Right atrium auricular region (tissue), 2 donors: Measurements from ENCODE around the gene NAA30. TPM values are rescaled to one million over a fixed set of nuclear protein-coding genes. Genes with fewer than 3 reads are reported as not detected.

Experiments
- DNase-seq: peaks from one replicate; pipeline ENCODE4 v3.0.0-alpha.2; 2019; ENCODE audit warnings: low spot score
- H3K27ac ChIP-seq, 2 donors: fragments of 200-600 bp; sonication (generic); 1 replicate in 1 of 2; 2 replicates in 1 of 2; pipeline ENCODE4 v1.5.1; 2016 to 2019
- H3K27me3 ChIP-seq, 2 donors: fragments of 200-600 bp; sonication (generic); one replicate each; pipeline versions ENCODE4 v1.5.1 to v1.6.0; 2017 to 2019
- H3K36me3 ChIP-seq: fragments of 200-600 bp; sonication (generic); one replicate; pipeline ENCODE4 v1.5.1; 2016
- H3K4me1 ChIP-seq, 2 donors: fragments of 200-600 bp; sonication (generic); one replicate each; pipeline versions ENCODE4 v1.5.1 to v1.6.0; 2017 to 2019
- H3K4me3 ChIP-seq, 2 donors: fragments of 200-600 bp; sonication (generic); 1 replicate in 1 of 2; 2 replicates in 1 of 2; pipeline ENCODE4 v1.5.1; 2017 to 2019; ENCODE audit warnings: mild to moderate bottlenecking in 1 of 2, moderate library complexity in 1 of 2
- H3K9me3 ChIP-seq, 2 donors: fragments of 200-600 bp; sonication (generic); one replicate each; pipeline ENCODE4 v1.5.1; 2019
- CTCF ChIP-seq, 2 donors: fragments of 200-600 bp; sonication (generic); IDR thresholded peaks; one replicate each; pipeline ENCODE4 v1.5.1; 2019; ENCODE audit warnings: antibody characterized with exemption in 2 of 2
- total RNA-seq, 2 donors: library from RNA; depleted of rRNA; stranded (reverse); fragments of >200 nt; gene quantifications; one replicate each; pipeline ENCODE4 v1.1.0, GENCODE V29; 2016

Gene NAA30
- total RNA-seq, 2 donors from 2014 or later, result 15.2 to 26.1 TPM

- Histone ChIP-seq H3K4me1 (peaks cover 0 to 13% of the 10 kb centered on the region in 2 donors), H3K4me3 (no peak overlapping the region), H3K27ac (no peak overlapping the region), H3K27me3 (no peaks in the 10 kb centered on the region), H3K36me3 (peaks cover 20% of the 10 kb centered on the region), H3K9me3 (no peaks in the 10 kb centered on the region)
- no peak for DNase-seq
- no peak for TF ChIP-seq CTCF (IDR thresholded peaks at IDR 0.05)
Measured at GRCh38 chr14:57402173-57402852, 11.9 kb downstream of the NAA30 start.

- Histone ChIP-seq H3K27me3 (no peaks in the 10 kb centered on the region), H3K36me3 (peaks cover 20% of the 10 kb centered on the region), H3K9me3 (no peaks in the 10 kb centered on the region), H3K4me3 (no peak overlapping the region), H3K27ac (no peak overlapping the region), H3K4me1 (peaks cover 0 to 14% of the 10 kb centered on the region in 2 donors)
- TF ChIP-seq CTCF (IDR thresholded peaks at IDR 0.05), result no peak
- no peak for DNase-seq
Measured at GRCh38 chr14:57403521-57403864, 13.1 kb downstream of the NAA30 start.

- no peaks in the 10 kb centered on the region for H3K9me3 ChIP-seq
- H3K4me3 ChIP-seq, result no peak overlapping the region
- no peak overlapping the region for H3K27ac ChIP-seq
- H3K36me3 ChIP-seq, result peaks cover 10% of the 10 kb centered on the region
- TF ChIP-seq CTCF (IDR thresholded peaks at IDR 0.05), result no peak
- H3K27me3 ChIP-seq, result no peaks in the 10 kb centered on the region
- peaks cover 0 to 14% of the 10 kb centered on the region in 2 donors for H3K4me1 ChIP-seq
- no peak for DNase-seq
Measured at GRCh38 chr14:57405562-57405961, 15.2 kb downstream of the NAA30 start.

GRCh38 chr14:57408037-57408436 lies 17.7 kb downstream of the NAA30 start:
- no peaks in the 10 kb centered on the region for H3K27me3 ChIP-seq
- H3K4me3 ChIP-seq, result no peak overlapping the region
- H3K4me1 ChIP-seq, result peaks cover 0 to 8% of the 10 kb centered on the region in 2 donors
- no peak for TF ChIP-seq CTCF (IDR thresholded peaks at IDR 0.05)
- H3K36me3 ChIP-seq, result peaks cover 10% of the 10 kb centered on the region
- DNase-seq, result no peak
- no peaks in the 10 kb centered on the region for H3K9me3 ChIP-seq
- H3K27ac ChIP-seq, result no peak overlapping the region

- DNase-seq, result no peak
- Histone ChIP-seq H3K4me1 (peaks cover 0 to 8% of the 10 kb centered on the region in 2 donors), H3K27me3 (no peaks in the 10 kb centered on the region), H3K9me3 (no peaks in the 10 kb centered on the region), H3K27ac (no peak overlapping the region), H3K36me3 (peaks cover 10% of the 10 kb centered on the region), H3K4me3 (no peak overlapping the region)
- no peak for TF ChIP-seq CTCF (IDR thresholded peaks at IDR 0.05)
Measured at GRCh38 chr14:57408634-57409033, 18.2 kb downstream of the NAA30 start.

- no peak for DNase-seq
- no peak overlapping the region for H3K4me3 ChIP-seq
- TF ChIP-seq CTCF (IDR thresholded peaks at IDR 0.05), result no peak
- no peaks in the 10 kb centered on the region for H3K27me3 ChIP-seq
- peaks cover 0 to 1% of the 10 kb centered on the region in 2 donors for H3K4me1 ChIP-seq
- H3K9me3 ChIP-seq, result no peaks in the 10 kb centered on the region
- H3K36me3 ChIP-seq, result no peaks in the 10 kb centered on the region
- H3K27ac ChIP-seq, result no peak overlapping the region
Measured at GRCh38 chr14:57412341-57412740, 22.0 kb downstream of the NAA30 start.
